KG1 (cell line): ENCODE results near the gene BTBD8.
"Not testable (repeated sequence)": the region's sequence is repeated elsewhere in the genome, so short reads cannot be mapped to it uniquely, and the experiment has no call there.

Source experiments
- DNase-seq: peaks from one replicate; lab custom pipeline; 2025; lab: John Stamatoyannopoulos, UW

Gene BTBD8

GRCh38 chr1:92080128-92080985, at the start of gene BTBD8:
BTBD8 (plus strand) TSS chr1:92080345; CDS start chr1:92080572, 227 bp downstream.
- peak; percentile 57 for DNase-seq

GRCh38 chr1:92030656-92031107, 49.5 kb upstream of the BTBD8 start:
- DNase-seq: no peak

GRCh38 chr1:92031281-92032110, 48.6 kb upstream of the BTBD8 start:
- DNase-seq: no peak

GRCh38 chr1:92037400-92037799, 42.7 kb upstream of the BTBD8 start:
- no peak for DNase-seq

GRCh38 chr1:92038695-92039346, 41.3 kb upstream of the BTBD8 start:
- DNase-seq: no peak

GRCh38 chr1:92040971-92041370, 39.2 kb upstream of the BTBD8 start:
- DNase-seq: no peak

- no peak for DNase-seq
Measured at GRCh38 chr1:92043621-92044020, 36.5 kb upstream of the BTBD8 start.

- no peak for DNase-seq
Measured at GRCh38 chr1:92045766-92046495, 34.2 kb upstream of the BTBD8 start.

- no peak for DNase-seq
Measured at GRCh38 chr1:92051948-92052347, 28.2 kb upstream of the BTBD8 start.

- no peak for DNase-seq
Measured at GRCh38 chr1:92065042-92065441, 15.1 kb upstream of the BTBD8 start.

GRCh38 chr1:92066321-92066720, 13.8 kb upstream of the BTBD8 start:
- no peak for DNase-seq

GRCh38 chr1:92070892-92071291, 9.3 kb upstream of the BTBD8 start:
- no peak for DNase-seq

GRCh38 chr1:92074446-92074845, 5.7 kb upstream of the BTBD8 start:
- DNase-seq: not testable (repeated sequence)

- no peak for DNase-seq
Measured at GRCh38 chr1:92075311-92075710, 4.8 kb upstream of the BTBD8 start, which contains the start of gene SETSIP. SETSIP (minus strand) TSS chr1:92075411; CDS start chr1:92075411, 0 bp downstream.

- DNase-seq: no peak
Measured at GRCh38 chr1:92076363-92076762, 3.8 kb upstream of the BTBD8 start.

GRCh38 chr1:92078077-92078476, 2.1 kb upstream of the BTBD8 start:
- not testable (repeated sequence) for DNase-seq

- DNase-seq: no peak
Measured at GRCh38 chr1:92079441-92079840, 704 bp upstream of the BTBD8 start.

- no peak for DNase-seq
Measured at GRCh38 chr1:92081031-92081430, 886 bp downstream of the BTBD8 start.

- no peak for DNase-seq
Measured at GRCh38 chr1:92084651-92085050, 4.5 kb downstream of the BTBD8 start.

GRCh38 chr1:92085727-92086126, 5.6 kb downstream of the BTBD8 start:
- DNase-seq: no peak

- no peak for DNase-seq
Measured at GRCh38 chr1:92087542-92087941, 7.4 kb downstream of the BTBD8 start.

- DNase-seq: no peak
Measured at GRCh38 chr1:92091625-92092024, 11.5 kb downstream of the BTBD8 start.
